ENCODE data around the gene HLA-DOB. TPM values are rescaled to one million over a fixed set of nuclear protein-coding genes. Genes with fewer than 3 reads are reported as not detected.

HLA-DOB gene
- total and polyA plus RNA-seq, 2 of the 13 experiments (the other 11 are each of a cell fraction or from before 2014, with no cell fraction given): not detected

GRCh38 chr6:32835167-32835893 lies 18.5 kb upstream of the HLA-DOB start:
- BruUV-seq (replicated peaks): no TSS peak
- TF ChIP-seq IRF1 (CRISPR knock-in tag; IDR thresholded peaks at IDR 0.05; ENCODE audit: low read depth) (no peak), HMG20B (CRISPR knock-in tag; conservative IDR thresholded peaks at IDR 0.05) (no peak), NCOA5 (CRISPR knock-in tag; IDR thresholded peaks at IDR 0.05) (no peak), ZNF232 (CRISPR knock-in tag; IDR thresholded peaks at IDR 0.05; ENCODE audit: borderline replicate concordance) (no peak), TBL1XR1 (IDR thresholded peaks at IDR 0.05; ENCODE audit: borderline replicate concordance, low read length, partially characterized antibody) (no peak), SRSF1 (optimal IDR thresholded peaks at IDR 0.05; ENCODE audit: low read depth, low read length) (no peak), MBNL3 (CRISPR knock-in tag; conservative IDR thresholded peaks at IDR 0.05) (no peak), THAP7 (CRISPR knock-in tag; IDR thresholded peaks at IDR 0.05) (no peak), ZNF382 (CRISPR knock-in tag; IDR thresholded peaks at IDR 0.05; ENCODE audit: borderline replicate concordance) (no peak), IKZF5 (CRISPR knock-in tag; IDR thresholded peaks at IDR 0.05) (no peak), TARDBP (CRISPR knock-in tag; IDR thresholded peaks at IDR 0.05) (no peak), NR2F2 (IDR thresholded peaks at IDR 0.05; ENCODE audit: borderline replicate concordance, low read depth) (no peak), ZNF552 (CRISPR knock-in tag; IDR thresholded peaks at IDR 0.05; ENCODE audit: borderline replicate concordance) (no peak)
- CTCF ChIA-PET (ENCODE audit: low intra/inter-chr PET ratio, low total read pairs): no interaction called here
- WGBS (ENCODE audit: low lambda C conversion rate): 95% methylated on average over 16 of the region's 16 CpGs
- in situ Hi-C loops (cut with HindIII; ENCODE audit: extremely low pct_ligation_motif_present, low pct_unique_long_range_greater_than_20kb): no loop called here
- DNase-seq (ENCODE audit: low spot score) (no peak), FAIRE-seq (no peak), ATAC-seq (no peak)
- H3K27me3 ChIP-seq (ENCODE audit: control insufficient read depth in 1 of 2, insufficient read depth in 2 of 2, low read length in 2 of 2): no peaks in the 10 kb centered on the region
- peaks cover 14% of the 10 kb centered on the region for H3K4me1 ChIP-seq (ENCODE audit: insufficient read depth, low read length)
- H3K9ac ChIP-seq (ENCODE audit: insufficient read depth, low read depth, low read length): no peak overlapping the region
- intact Hi-C loops (cut with micrococcal nuclease; ENCODE audit: unreplicated experiment): no loop called here
- H4K20me1 ChIP-seq (ENCODE audit: insufficient read depth, low read length): no peaks in the 10 kb centered on the region
- H3K4me3 ChIP-seq (replicated peaks in 1 of 3; ENCODE audit: insufficient read depth in 1 of 3, low read depth in 2 of 3, low read length in 3 of 3): no peak overlapping the region
- no peak overlapping the region for H3K27ac ChIP-seq (ENCODE audit: extremely low read length, insufficient read depth, low read length)
- H3K79me2 ChIP-seq (ENCODE audit: insufficient read depth, low read length): peaks cover 4% of the 10 kb centered on the region
- H3K36me3 ChIP-seq (replicated peaks in 1 of 2; ENCODE audit: control insufficient read depth in 1 of 2, insufficient read depth in 2 of 2, low read length in 2 of 2): peaks cover 5 to 17% of the 10 kb centered on the region in 2 experiments; a peak in 4 of 5 replicates
- no peak overlapping the region for H3K4me2 ChIP-seq (ENCODE audit: low read depth, low read length)
- POLR2A ChIA-PET: no interaction called here
- H2AFZ ChIP-seq (ENCODE audit: low read length): no peak overlapping the region
- no peaks in the 10 kb centered on the region for H3K9me3 ChIP-seq (ENCODE audit: low read length)

Data from HepG2 (cell line).